NT2/D1 (cell line): ENCODE results near the gene LDLRAD2.

Experiments used
- DNase-seq: peaks from one replicate; pipeline ENCODE4 v3.0.0-alpha.2; 2011; ENCODE audit warnings: low read depth, low spot score
- H3K27me3 ChIP-seq: 2 replicates; pipeline ENCODE4 v1.6.0; 2011; ENCODE audit warnings: mild to moderate bottlenecking; ENCODE audit not compliant: insufficient read length, insufficient read depth
- H3K36me3 ChIP-seq: 2 replicates; pipeline ENCODE4 v1.6.1; 2011; ENCODE audit warnings: mild to moderate bottlenecking, low read length, mixed read lengths; ENCODE audit not compliant: insufficient read depth, insufficient read length
- H3K4me1 ChIP-seq: 2 replicates; pipeline ENCODE4 v1.5.1; 2011; ENCODE audit not compliant: insufficient read depth, insufficient read length
- H3K4me3 ChIP-seq: 2 replicates; pipeline ENCODE4 v1.5.1; 2011; ENCODE audit warnings: low read depth; ENCODE audit not compliant: insufficient read length
- H3K9ac ChIP-seq: 2 replicates; pipeline ENCODE4 v1.6.0; 2011; ENCODE audit warnings: low read depth; ENCODE audit not compliant: insufficient read length
- H3K9me3 ChIP-seq: 2 replicates; pipeline ENCODE4 v1.5.1; 2011; ENCODE audit warnings: mild to moderate bottlenecking, low read length; ENCODE audit not compliant: insufficient read depth
- SUZ12 ChIP-seq: IDR thresholded peaks from 2 replicates; pipeline ENCODE4 v1.6.1; 2011; ENCODE audit not compliant: insufficient read length, insufficient read depth; ENCODE audit errors: extremely low read depth
- YY1 ChIP-seq: IDR thresholded peaks from 2 replicates; pipeline ENCODE4 v1.6.1; 2011; ENCODE audit not compliant: insufficient read length, insufficient read depth
- ZNF274 ChIP-seq: IDR thresholded peaks from 2 replicates; pipeline ENCODE4 v1.6.1; 2011; ENCODE audit warnings: mild to moderate bottlenecking, low read depth, low read length

The LDLRAD2 gene

GRCh38 chr1:21836010-21836409, 23.9 kb downstream of the LDLRAD2 start:
- TF ChIP-seq SUZ12 (no peak), ZNF274 (no peak), YY1 (no peak)
- H3K4me1 ChIP-seq, result no peaks in the 10 kb centered on the region
- peaks cover 19% of the 10 kb centered on the region; the same call in 1 of the 2 replicates for H3K9me3 ChIP-seq
- no peak overlapping the region for H3K9ac ChIP-seq
- no peak for DNase-seq
- H3K4me3 ChIP-seq, result no peak overlapping the region
- H3K27me3 ChIP-seq, result no peaks in the 10 kb centered on the region
- H3K36me3 ChIP-seq, result peaks cover 86% of the 10 kb centered on the region

- H3K4me1 ChIP-seq, result no peaks in the 10 kb centered on the region
- TF ChIP-seq SUZ12 (no peak), YY1 (no peak), ZNF274 (no peak)
- no peak for DNase-seq
- peaks cover 86% of the 10 kb centered on the region for H3K36me3 ChIP-seq
- no peak overlapping the region for H3K9ac ChIP-seq
- no peak overlapping the region for H3K4me3 ChIP-seq
- H3K27me3 ChIP-seq, result no peaks in the 10 kb centered on the region
- peaks cover 19% of the 10 kb centered on the region; the same call in 1 of the 2 replicates for H3K9me3 ChIP-seq
Measured at GRCh38 chr1:21836729-21837128, 24.7 kb downstream of the LDLRAD2 start.

GRCh38 chr1:21837476-21837875, 25.4 kb downstream of the LDLRAD2 start:
- Histone ChIP-seq H3K27me3 (no peaks in the 10 kb centered on the region), H3K36me3 (peaks cover 86% of the 10 kb centered on the region), H3K4me1 (no peaks in the 10 kb centered on the region), H3K9me3 (peaks cover 19% of the 10 kb centered on the region; the same call in 1 of the 2 replicates), H3K4me3 (no peak overlapping the region), H3K9ac (no peak overlapping the region)
- TF ChIP-seq SUZ12, result no peak
- no peak for TF ChIP-seq ZNF274
- TF ChIP-seq YY1, result no peak
- no peak for DNase-seq

- H3K27me3 ChIP-seq, result no peaks in the 10 kb centered on the region
- H3K9me3 ChIP-seq, result peaks cover 19% of the 10 kb centered on the region; the same call in 1 of the 2 replicates
- no peak overlapping the region for H3K4me3 ChIP-seq
- DNase-seq, result no peak
- TF ChIP-seq ZNF274, result no peak
- TF ChIP-seq SUZ12, result no peak
- TF ChIP-seq YY1, result no peak
- no peak overlapping the region for H3K9ac ChIP-seq
- peaks cover 87% of the 10 kb centered on the region for H3K36me3 ChIP-seq
- H3K4me1 ChIP-seq, result no peaks in the 10 kb centered on the region
Measured at GRCh38 chr1:21838359-21839157, 26.5 kb downstream of the LDLRAD2 start.

GRCh38 chr1:21839337-21840037, 27.4 kb downstream of the LDLRAD2 start:
- Histone ChIP-seq H3K36me3 (peaks cover 86% of the 10 kb centered on the region), H3K9me3 (peaks cover 9% of the 10 kb centered on the region; the same call in 1 of the 2 replicates), H3K27me3 (no peaks in the 10 kb centered on the region), H3K4me3 (no peak overlapping the region), H3K9ac (no peak overlapping the region), H3K4me1 (no peaks in the 10 kb centered on the region)
- TF ChIP-seq SUZ12, result no peak
- no peak for DNase-seq

GRCh38 chr1:21840981-21841380, 28.9 kb downstream of the LDLRAD2 start:
- TF ChIP-seq ZNF274 (no peak), SUZ12 (no peak), YY1 (no peak)
- H3K36me3 ChIP-seq, result peaks cover 82% of the 10 kb centered on the region
- no peaks in the 10 kb centered on the region for H3K9me3 ChIP-seq
- no peak for DNase-seq
- no peak overlapping the region for H3K4me3 ChIP-seq
- no peak overlapping the region for H3K9ac ChIP-seq
- no peaks in the 10 kb centered on the region for H3K4me1 ChIP-seq
- H3K27me3 ChIP-seq, result no peaks in the 10 kb centered on the region

- Histone ChIP-seq H3K9me3 (no peaks in the 10 kb centered on the region), H3K36me3 (peaks cover 80% of the 10 kb centered on the region), H3K27me3 (no peaks in the 10 kb centered on the region), H3K4me1 (no peaks in the 10 kb centered on the region), H3K9ac (no peak overlapping the region), H3K4me3 (no peak overlapping the region)
- no peak for DNase-seq
- TF ChIP-seq SUZ12 (no peak), YY1 (no peak), ZNF274 (no peak)
Measured at GRCh38 chr1:21841852-21842466, 29.9 kb downstream of the LDLRAD2 start.
